ENCODE measurements around the gene LRRTM2. TPM values are rescaled to one million over a fixed set of nuclear protein-coding genes. Genes with fewer than 3 reads are reported as not detected.

Gene LRRTM2
- total RNA-seq, 4 donors from 2014 or later = 0.06 to 0.42 (median 0.12) TPM

- Histone ChIP-seq H3K4me1 (peaks cover 31 to 58% (median 48%) of the 10 kb centered on the region in 4 donors), H3K27ac (replicated peaks in 1 of 4) (no peak overlapping the region), H3K9me3 (no peaks in the 10 kb centered on the region), H3K4me3 (no peak overlapping the region), H3K36me3 (no peaks in the 10 kb centered on the region), H3K27me3 (no peaks in the 10 kb centered on the region)
- DNase-seq (ENCODE audit: extremely low spot score) = no peak
- WGBS = 87% methylated on average over 4 of the region's 4 CpGs
- TF ChIP-seq POLR2A (IDR thresholded peaks at IDR 0.05; ENCODE audit: low read depth) (no peak), EP300 (IDR thresholded peaks at IDR 0.05) (no peak), POLR2AphosphoS5 (IDR thresholded peaks at IDR 0.05) (no peak)
- TF ChIP-seq, protein P1, sequence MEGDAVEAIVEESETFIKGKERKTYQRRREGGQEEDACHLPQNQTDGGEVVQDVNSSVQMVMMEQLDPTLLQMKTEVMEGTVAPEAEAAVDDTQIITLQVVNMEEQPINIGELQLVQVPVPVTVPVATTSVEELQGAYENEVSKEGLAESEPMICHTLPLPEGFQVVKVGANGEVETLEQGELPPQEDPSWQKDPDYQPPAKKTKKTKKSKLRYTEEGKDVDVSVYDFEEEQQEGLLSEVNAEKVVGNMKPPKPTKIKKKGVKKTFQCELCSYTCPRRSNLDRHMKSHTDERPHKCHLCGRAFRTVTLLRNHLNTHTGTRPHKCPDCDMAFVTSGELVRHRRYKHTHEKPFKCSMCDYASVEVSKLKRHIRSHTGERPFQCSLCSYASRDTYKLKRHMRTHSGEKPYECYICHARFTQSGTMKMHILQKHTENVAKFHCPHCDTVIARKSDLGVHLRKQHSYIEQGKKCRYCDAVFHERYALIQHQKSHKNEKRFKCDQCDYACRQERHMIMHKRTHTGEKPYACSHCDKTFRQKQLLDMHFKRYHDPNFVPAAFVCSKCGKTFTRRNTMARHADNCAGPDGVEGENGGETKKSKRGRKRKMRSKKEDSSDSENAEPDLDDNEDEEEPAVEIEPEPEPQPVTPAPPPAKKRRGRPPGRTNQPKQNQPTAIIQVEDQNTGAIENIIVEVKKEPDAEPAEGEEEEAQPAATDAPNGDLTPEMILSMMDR (IDR thresholded peaks at IDR 0.05) = no peak
- intact Hi-C loops (cut with DNase I) = no loop called here
Observed at GRCh38 chr5:138876811-138877210, 1.7 kb upstream of the LRRTM2 start.

DNA sequence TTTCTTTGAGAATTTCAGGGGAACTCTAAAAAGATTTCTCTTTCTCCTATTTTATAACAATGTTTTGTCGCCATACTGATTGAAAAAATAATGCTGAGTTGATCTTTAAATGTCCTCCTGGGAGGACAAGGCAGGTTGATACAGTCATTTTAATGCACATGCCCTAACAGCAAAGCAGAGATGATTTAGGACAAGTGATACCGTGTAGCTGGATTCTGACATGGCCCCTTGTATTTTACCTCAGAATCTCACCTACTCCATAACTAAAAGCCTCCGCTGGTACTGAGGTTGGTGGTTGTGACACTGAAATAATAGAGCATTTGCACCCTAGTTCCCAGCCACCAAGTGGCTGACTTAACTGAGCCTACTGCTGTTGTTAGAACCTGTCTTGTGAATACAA, 811 bp upstream of the LRRTM2 start:
- TF ChIP-seq, protein P1 (IDR thresholded peaks at IDR 0.05) = no peak
- TF ChIP-seq POLR2AphosphoS5 (IDR thresholded peaks at IDR 0.05) (no peak), POLR2A (IDR thresholded peaks at IDR 0.05; ENCODE audit: low read depth) (no peak)
- H3K4me3 ChIP-seq = no peak overlapping the region
- no peaks in the 10 kb centered on the region for H3K36me3 ChIP-seq
- intact Hi-C loops (cut with DNase I) = no loop called here
- H3K4me1 ChIP-seq = peaks cover 37 to 67% (median 57%) of the 10 kb centered on the region in 4 donors
- no peak for DNase-seq (ENCODE audit: extremely low spot score)
- no peak overlapping the region for H3K27ac ChIP-seq (replicated peaks in 1 of 4)
- WGBS = 92% methylated on average over 3 of the region's 3 CpGs
- H3K27me3 ChIP-seq = no peaks in the 10 kb centered on the region
- H3K9me3 ChIP-seq = no peaks in the 10 kb centered on the region

DNA sequence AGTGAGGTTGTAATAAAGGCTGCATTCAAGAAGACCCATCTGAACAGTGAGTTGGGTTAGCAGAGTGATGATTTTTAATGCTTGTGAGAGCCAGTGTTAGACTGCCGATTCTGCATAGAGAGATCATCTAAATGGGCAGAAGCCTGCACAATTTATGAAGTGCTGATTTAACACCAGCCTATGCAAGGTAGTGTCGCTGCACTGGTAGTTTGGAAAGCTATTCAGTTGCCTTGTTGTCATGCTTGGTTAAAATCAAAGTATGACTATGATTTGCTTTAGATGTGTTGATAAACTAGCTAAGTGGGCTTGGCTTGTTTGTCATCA, 379 bp upstream of the LRRTM2 start:
- 84% methylated on average over 2 of the region's 2 CpGs for WGBS
- H3K4me3 ChIP-seq = peak overlapping the region in 1 of 4 donors; percentile 10
- H3K27ac ChIP-seq (replicated peaks in 1 of 4) = no peak overlapping the region

DNA sequence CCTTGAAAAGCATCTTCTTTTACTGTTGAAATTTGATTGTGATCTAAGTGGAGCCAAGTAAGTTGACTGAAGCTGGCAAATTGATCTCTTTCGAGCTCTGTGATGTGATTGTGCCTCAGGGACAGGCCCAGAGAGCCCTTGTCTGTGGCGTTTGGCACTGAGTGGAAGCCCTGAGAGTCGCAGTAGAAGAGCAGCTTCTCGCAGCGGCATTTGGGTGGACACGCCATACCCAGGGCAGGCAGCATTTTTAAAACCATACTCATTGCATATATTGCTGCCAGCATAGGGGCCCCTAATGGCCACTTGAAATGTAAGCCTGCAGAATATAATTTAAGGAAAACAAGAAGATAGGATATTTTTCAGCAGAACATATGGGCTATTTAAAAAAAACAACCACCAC, 894 bp downstream of the LRRTM2 start:
- intact Hi-C loops (cut with DNase I) = no loop called here
- Histone ChIP-seq H3K27ac (replicated peaks in 1 of 4) (no peak overlapping the region), H3K4me1 (peaks cover 51 to 80% (median 74%) of the 10 kb centered on the region in 4 donors), H3K27me3 (no peaks in the 10 kb centered on the region), H3K9me3 (no peaks in the 10 kb centered on the region), H3K36me3 (no peaks in the 10 kb centered on the region), H3K4me3 (no peak overlapping the region)
- TF ChIP-seq, protein P1 (IDR thresholded peaks at IDR 0.05) = no peak
- TF ChIP-seq EP300 (IDR thresholded peaks at IDR 0.05) = no peak
- no peak for TF ChIP-seq POLR2A (IDR thresholded peaks at IDR 0.05; ENCODE audit: low read depth)
- no peak for TF ChIP-seq POLR2AphosphoS5 (IDR thresholded peaks at IDR 0.05)
- WGBS = 83% methylated on average over 6 of the region's 6 CpGs
- DNase-seq (ENCODE audit: extremely low spot score) = no peak

More for the DNA sequence above, 379 bp upstream of the LRRTM2 start:
- Histone ChIP-seq H3K27me3 (no peaks in the 10 kb centered on the region), H3K36me3 (no peaks in the 10 kb centered on the region), H3K9me3 (no peaks in the 10 kb centered on the region), H3K4me1 (peaks cover 40 to 71% (median 61%) of the 10 kb centered on the region in 4 donors)
- TF ChIP-seq EP300 (IDR thresholded peaks at IDR 0.05) (no peak), POLR2AphosphoS5 (IDR thresholded peaks at IDR 0.05) (no peak), POLR2A (IDR thresholded peaks at IDR 0.05; ENCODE audit: low read depth) (no peak)
- TF ChIP-seq, protein P1 (IDR thresholded peaks at IDR 0.05) = no peak
- no peak for DNase-seq (ENCODE audit: extremely low spot score)
- intact Hi-C loops (cut with DNase I) = no loop called here

Measured in esophagus muscularis mucosa (tissue), 4 donors.